ENCODE measurements around the gene ATP9B.

DNA sequence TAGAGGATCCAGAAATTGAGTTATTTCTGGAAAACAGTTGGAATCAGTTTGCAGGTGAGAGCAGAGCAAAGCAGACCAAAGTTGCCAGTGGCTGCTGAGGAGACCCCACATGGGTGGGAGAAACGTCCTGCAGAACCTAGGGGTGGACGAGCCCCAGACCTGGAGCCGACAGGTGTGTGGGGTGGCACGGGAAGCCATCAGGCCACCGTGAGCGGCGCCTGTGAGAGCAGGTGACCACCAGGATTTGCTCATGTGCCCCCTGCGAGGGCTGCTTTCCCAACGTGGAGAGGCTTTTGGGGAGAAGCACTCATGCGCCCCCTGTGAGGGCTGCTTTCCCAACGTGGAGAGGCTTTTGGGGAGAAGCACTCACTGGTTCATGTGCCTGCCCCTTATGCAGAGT lies 209.7 kb downstream of the ATP9B start:
- TF ChIP-seq, protein P1, sequence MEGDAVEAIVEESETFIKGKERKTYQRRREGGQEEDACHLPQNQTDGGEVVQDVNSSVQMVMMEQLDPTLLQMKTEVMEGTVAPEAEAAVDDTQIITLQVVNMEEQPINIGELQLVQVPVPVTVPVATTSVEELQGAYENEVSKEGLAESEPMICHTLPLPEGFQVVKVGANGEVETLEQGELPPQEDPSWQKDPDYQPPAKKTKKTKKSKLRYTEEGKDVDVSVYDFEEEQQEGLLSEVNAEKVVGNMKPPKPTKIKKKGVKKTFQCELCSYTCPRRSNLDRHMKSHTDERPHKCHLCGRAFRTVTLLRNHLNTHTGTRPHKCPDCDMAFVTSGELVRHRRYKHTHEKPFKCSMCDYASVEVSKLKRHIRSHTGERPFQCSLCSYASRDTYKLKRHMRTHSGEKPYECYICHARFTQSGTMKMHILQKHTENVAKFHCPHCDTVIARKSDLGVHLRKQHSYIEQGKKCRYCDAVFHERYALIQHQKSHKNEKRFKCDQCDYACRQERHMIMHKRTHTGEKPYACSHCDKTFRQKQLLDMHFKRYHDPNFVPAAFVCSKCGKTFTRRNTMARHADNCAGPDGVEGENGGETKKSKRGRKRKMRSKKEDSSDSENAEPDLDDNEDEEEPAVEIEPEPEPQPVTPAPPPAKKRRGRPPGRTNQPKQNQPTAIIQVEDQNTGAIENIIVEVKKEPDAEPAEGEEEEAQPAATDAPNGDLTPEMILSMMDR (IDR thresholded peaks at IDR 0.05), result no peak
- no peak for TF ChIP-seq POLR2A (IDR thresholded peaks at IDR 0.05)

Data from vagina (tissue), 2 donors.